KMS-11 (cell line): ENCODE data around the gene SLC11A2.

Source experiments
- H2AFZ ChIP-seq: fragments of 200-600 bp; sonication (generic); 2 replicates; pipeline ENCODE4 v1.6.1; 2016; ENCODE audit warnings: antibody characterized with exemption, mixed run types, low read depth
- H3K27ac ChIP-seq: fragments of 200-600 bp; sonication (generic); 2 replicates; pipeline ENCODE4 v1.6.1; 2016; ENCODE audit warnings: mild to moderate bottlenecking, mixed run types
- H3K27me3 ChIP-seq: fragments of 200-600 bp; sonication (generic); 2 replicates; pipeline ENCODE4 v1.6.1; 2017; ENCODE audit warnings: mild to moderate bottlenecking, low read depth, mixed run types, moderate library complexity; ENCODE audit not compliant: insufficient read depth
- H3K36me3 ChIP-seq: fragments of 200-600 bp; sonication (generic); 2 replicates; pipeline ENCODE4 v1.6.1; 2017; ENCODE audit warnings: mild to moderate bottlenecking, mixed run types; ENCODE audit not compliant: insufficient read depth
- H3K4me1 ChIP-seq: fragments of 200-600 bp; sonication (generic); 2 replicates; pipeline ENCODE4 v1.6.1; 2016; ENCODE audit warnings: mild to moderate bottlenecking, low read depth, mixed run types; ENCODE audit not compliant: poor library complexity, severe bottlenecking
- H3K4me2 ChIP-seq: fragments of 200-600 bp; sonication (generic); 2 replicates; pipeline ENCODE4 v1.7.0; 2016; ENCODE audit warnings: mild to moderate bottlenecking, mixed run types
- H3K4me3 ChIP-seq: fragments of 200-600 bp; sonication (generic); IDR thresholded peaks from 2 replicates; pipeline ENCODE4 v1.6.1; 2017; ENCODE audit warnings: low read depth, low read length, mixed read lengths; ENCODE audit not compliant: insufficient read depth
- H3K79me2 ChIP-seq: fragments of 200-600 bp; sonication (generic); 2 replicates; pipeline ENCODE4 v1.6.1; 2016; ENCODE audit warnings: low read depth, mixed run types; ENCODE audit not compliant: insufficient read depth
- H3K9ac ChIP-seq: fragments of 200-600 bp; sonication (generic); 2 replicates; pipeline ENCODE4 v1.6.1; 2016; ENCODE audit warnings: mild to moderate bottlenecking, mixed run types
- H4K20me1 ChIP-seq: fragments of 200-600 bp; sonication (generic); 2 replicates; pipeline ENCODE4 v1.6.1; 2016; ENCODE audit warnings: mild to moderate bottlenecking, mixed run types; ENCODE audit not compliant: insufficient read depth
- TF ChIP-seq, protein P1 (sequence below): fragments of 200-600 bp; sonication (generic); conservative IDR thresholded peaks from 2 replicates; pipeline ENCODE4 v1.6.1; 2017; ENCODE audit warnings: low read depth, mild to moderate bottlenecking, antibody characterized with exemption, low read length, moderate library complexity, mixed read lengths

SLC11A2 gene

GRCh38 chr12:50929831-50930230 is 96.4 kb downstream of the SLC11A2 start:
- Histone ChIP-seq H4K20me1 (no peaks in the 10 kb centered on the region), H2AFZ (no peak overlapping the region), H3K4me3 (no peak overlapping the region), H3K79me2 (no peaks in the 10 kb centered on the region), H3K36me3 (no peaks in the 10 kb centered on the region), H3K4me1 (peaks cover 36% of the 10 kb centered on the region), H3K27me3 (no peaks in the 10 kb centered on the region), H3K27ac (no peak overlapping the region), H3K4me2 (no peak overlapping the region), H3K9ac (no peak overlapping the region)
- TF ChIP-seq, protein P1, sequence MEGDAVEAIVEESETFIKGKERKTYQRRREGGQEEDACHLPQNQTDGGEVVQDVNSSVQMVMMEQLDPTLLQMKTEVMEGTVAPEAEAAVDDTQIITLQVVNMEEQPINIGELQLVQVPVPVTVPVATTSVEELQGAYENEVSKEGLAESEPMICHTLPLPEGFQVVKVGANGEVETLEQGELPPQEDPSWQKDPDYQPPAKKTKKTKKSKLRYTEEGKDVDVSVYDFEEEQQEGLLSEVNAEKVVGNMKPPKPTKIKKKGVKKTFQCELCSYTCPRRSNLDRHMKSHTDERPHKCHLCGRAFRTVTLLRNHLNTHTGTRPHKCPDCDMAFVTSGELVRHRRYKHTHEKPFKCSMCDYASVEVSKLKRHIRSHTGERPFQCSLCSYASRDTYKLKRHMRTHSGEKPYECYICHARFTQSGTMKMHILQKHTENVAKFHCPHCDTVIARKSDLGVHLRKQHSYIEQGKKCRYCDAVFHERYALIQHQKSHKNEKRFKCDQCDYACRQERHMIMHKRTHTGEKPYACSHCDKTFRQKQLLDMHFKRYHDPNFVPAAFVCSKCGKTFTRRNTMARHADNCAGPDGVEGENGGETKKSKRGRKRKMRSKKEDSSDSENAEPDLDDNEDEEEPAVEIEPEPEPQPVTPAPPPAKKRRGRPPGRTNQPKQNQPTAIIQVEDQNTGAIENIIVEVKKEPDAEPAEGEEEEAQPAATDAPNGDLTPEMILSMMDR = no peak
